NT2/D1 (cell line): Measurements from ENCODE around the gene CSNK1G1.

Experiments used
- SUZ12 ChIP-seq: IDR thresholded peaks from 2 replicates; pipeline ENCODE4 v1.6.1; 2011; ENCODE audit not compliant: insufficient read length, insufficient read depth; ENCODE audit errors: extremely low read depth
- YY1 ChIP-seq: IDR thresholded peaks from 2 replicates; pipeline ENCODE4 v1.6.1; 2011; ENCODE audit not compliant: insufficient read length, insufficient read depth
- ZNF274 ChIP-seq: IDR thresholded peaks from 2 replicates; pipeline ENCODE4 v1.6.1; 2011; ENCODE audit warnings: mild to moderate bottlenecking, low read depth, low read length

GRCh38 chr15:64315216-64315615, 40.8 kb downstream of the CSNK1G1 start:
- no peak for TF ChIP-seq YY1
- TF ChIP-seq SUZ12 = no peak
- TF ChIP-seq ZNF274 = no peak
